HG02973 (cell line): ENCODE results near the gene OR10D3.
A peak's percentile ranks its signal among the peaks of the same experiment; 100 is the strongest.
"Not testable (repeated sequence)": the region's sequence is repeated elsewhere in the genome, so short reads cannot be mapped to it uniquely, and the experiment has no call there.

ENCODE experiments used
- ATAC-seq: cut with Tn5 transposase; IDR thresholded peaks from one replicate; pipeline ENCODE4 v1.9.1; 2021; ENCODE audit warnings: moderate library complexity; ENCODE audit not compliant: unreplicated experiment

Gene OR10D3

GRCh38 chr11:124183068-124183467 lies at the start of gene OR10D3:
TSS of gene OR10D3 (plus strand) at chr11:124183345. CDS start at chr11:124185270, 1,925 bp downstream.
- ATAC-seq: no peak

GRCh38 chr11:124143034-124143433 lies 40.1 kb upstream of the OR10D3 start:
- ATAC-seq: no peak

GRCh38 chr11:124147951-124148350 lies 35.2 kb upstream of the OR10D3 start:
- no peak for ATAC-seq

- no peak for ATAC-seq
Measured at GRCh38 chr11:124150684-124151083, 32.5 kb upstream of the OR10D3 start.

- no peak for ATAC-seq
Measured at GRCh38 chr11:124152770-124153407, 30.3 kb upstream of the OR10D3 start.

GRCh38 chr11:124153821-124154220 lies 29.3 kb upstream of the OR10D3 start:
- no peak for ATAC-seq

GRCh38 chr11:124159481-124159880 lies 23.7 kb upstream of the OR10D3 start:
- no peak for ATAC-seq

GRCh38 chr11:124160986-124161385 lies 22.2 kb upstream of the OR10D3 start:
- ATAC-seq: no peak

GRCh38 chr11:124167826-124168231 lies 15.3 kb upstream of the OR10D3 start:
- no peak for ATAC-seq

- ATAC-seq: no peak
Measured at GRCh38 chr11:124168796-124169195, 14.3 kb upstream of the OR10D3 start.

- not testable (repeated sequence) for ATAC-seq
Measured at GRCh38 chr11:124170315-124170714, 12.8 kb upstream of the OR10D3 start.

- ATAC-seq: no peak
Measured at GRCh38 chr11:124170801-124171586, 12.2 kb upstream of the OR10D3 start.

- ATAC-seq: no peak
Measured at GRCh38 chr11:124172101-124172500, 11.0 kb upstream of the OR10D3 start.

GRCh38 chr11:124172599-124172998 lies 10.5 kb upstream of the OR10D3 start:
- ATAC-seq: no peak

- peak; percentile 54 for ATAC-seq
Measured at GRCh38 chr11:124174001-124174583, 9.1 kb upstream of the OR10D3 start.

GRCh38 chr11:124176925-124177715 lies 6.0 kb upstream of the OR10D3 start:
- peak; percentile 62 for ATAC-seq

GRCh38 chr11:124179310-124179709 lies 3.8 kb upstream of the OR10D3 start:
- ATAC-seq: no peak

- ATAC-seq: no peak
Measured at GRCh38 chr11:124190298-124191139, 7.4 kb downstream of the OR10D3 start.

GRCh38 chr11:124193221-124194010 lies 10.3 kb downstream of the OR10D3 start:
- peak; percentile 62 for ATAC-seq
